Left renal pelvis (tissue), 4 donors: ENCODE data around the gene CYB5RL. TPM values are rescaled to one million over a fixed set of nuclear protein-coding genes. Genes with fewer than 3 reads are reported as not detected.
"Not testable (repeated sequence)": the region's sequence is repeated elsewhere in the genome, so short reads cannot be mapped to it uniquely, and the experiment has no call there.

ENCODE experiments used
- DNase-seq, 4 donors: peaks; one replicate each; pipeline ENCODE4 v3.0.0-alpha.2; 2013; ENCODE audit warnings: low read depth in 4 of 4, low spot score in 3 of 4
- polyA plus RNA-seq, 4 donors: library from polyadenylated mRNA; unstranded; fragments of 120-200 nt; gene quantifications; one replicate each; pipeline ENCODE4 v1.2.1, GENCODE V29; 2013; ENCODE audit not compliant: insufficient read length in 4 of 4

The CYB5RL gene
- polyA plus RNA-seq, 4 donors: 6.9 to 8.1 (median 7.7) TPM

- no peak for DNase-seq
These were observed 27.3 kb upstream of the CYB5RL start for GRCh38 chr1:54227091-54227602.

DNA sequence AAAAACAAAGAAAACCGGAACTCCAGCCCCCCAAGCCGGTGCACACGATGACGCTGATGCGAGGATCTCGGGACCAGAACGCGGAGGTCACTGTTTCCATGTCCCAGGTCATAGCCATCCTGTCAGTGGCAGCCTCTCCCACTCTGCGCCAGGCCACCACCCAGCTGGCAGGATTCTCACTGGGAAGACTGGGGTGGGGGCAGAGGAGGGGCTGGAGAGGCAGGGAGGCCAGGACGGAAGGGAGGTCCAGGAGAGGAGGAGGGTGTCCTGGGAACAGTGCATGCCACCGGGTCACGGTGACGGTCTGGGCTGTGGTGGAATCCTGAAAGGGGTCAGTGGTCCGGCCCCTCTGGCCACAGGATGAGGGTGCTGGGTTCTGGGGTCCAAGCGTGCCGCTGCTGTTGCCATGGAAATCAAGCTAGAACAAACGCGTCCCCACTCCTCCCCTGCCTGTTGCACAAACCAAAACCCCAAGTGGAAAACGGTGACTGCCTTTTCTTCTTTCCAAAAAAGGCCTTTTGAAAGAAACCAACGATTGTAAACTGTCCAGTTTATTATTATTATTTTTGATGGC is 26.2 kb upstream of the CYB5RL start:
- no peak for DNase-seq

- DNase-seq: no peak
These were observed 25.5 kb upstream of the CYB5RL start for GRCh38 chr1:54225378-54225777.

DNA sequence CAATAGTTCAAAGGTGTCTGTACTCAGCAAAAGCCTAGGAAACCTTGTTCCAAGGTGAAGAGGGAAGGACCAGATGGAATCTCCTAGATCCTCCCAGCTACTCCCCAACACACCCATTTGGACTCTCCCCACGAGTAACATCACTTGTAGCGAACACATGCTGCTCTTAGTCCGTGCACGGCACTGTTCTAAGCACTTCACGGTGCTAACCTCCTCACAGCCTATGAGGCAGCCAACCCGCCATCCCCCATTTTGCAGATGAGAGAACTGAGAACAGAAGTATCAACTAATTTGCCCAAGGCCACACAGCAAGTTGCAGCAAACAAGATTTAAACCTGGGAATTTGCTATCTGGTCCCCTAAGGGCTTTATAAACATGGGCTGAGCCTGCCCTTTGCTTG is 24.4 kb upstream of the CYB5RL start:
- no peak for DNase-seq

GRCh38 chr1:54223441-54224202 is 23.8 kb upstream of the CYB5RL start:
- no peak for DNase-seq

- DNase-seq: no peak
These were observed 22.9 kb upstream of the CYB5RL start for GRCh38 chr1:54222711-54223110.

DNA sequence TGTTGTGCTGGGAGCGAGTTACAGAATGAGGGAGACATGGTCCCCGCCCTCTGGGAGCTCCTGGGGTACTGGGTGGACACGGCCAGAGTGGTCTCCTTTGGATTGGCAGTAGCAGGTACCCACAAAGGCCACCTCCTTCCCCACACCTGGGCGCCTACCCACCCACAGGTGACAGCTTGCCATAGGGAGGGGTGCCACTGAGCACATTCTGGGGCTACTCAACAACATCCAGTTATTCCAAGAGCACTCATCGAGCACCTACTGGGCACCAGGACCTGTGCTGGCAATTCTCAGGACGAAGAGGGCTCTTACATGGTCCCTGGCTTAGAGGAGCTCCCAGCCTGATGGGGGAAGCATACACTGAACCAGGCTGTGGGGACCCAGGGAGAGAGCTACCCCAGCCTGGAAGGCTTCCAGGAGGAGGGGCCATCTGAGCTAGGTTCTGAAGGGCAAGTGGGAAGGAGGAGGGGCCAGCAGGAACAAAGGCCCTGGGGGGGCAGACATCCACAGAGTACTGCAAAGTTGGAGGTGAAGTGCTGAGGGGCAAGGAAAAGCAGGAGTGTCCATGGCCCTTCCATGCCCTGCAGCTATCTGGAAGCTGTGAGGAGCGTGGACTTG is 22.1 kb upstream of the CYB5RL start:
- no peak for DNase-seq

- no peak for DNase-seq
These were observed 21.4 kb upstream of the CYB5RL start for GRCh38 chr1:54221113-54221834.

GRCh38 chr1:54220004-54220811 is 20.4 kb upstream of the CYB5RL start:
- no peak for DNase-seq

GRCh38 chr1:54219688-54220003 is 19.8 kb upstream of the CYB5RL start:
- no peak for DNase-seq

DNA sequence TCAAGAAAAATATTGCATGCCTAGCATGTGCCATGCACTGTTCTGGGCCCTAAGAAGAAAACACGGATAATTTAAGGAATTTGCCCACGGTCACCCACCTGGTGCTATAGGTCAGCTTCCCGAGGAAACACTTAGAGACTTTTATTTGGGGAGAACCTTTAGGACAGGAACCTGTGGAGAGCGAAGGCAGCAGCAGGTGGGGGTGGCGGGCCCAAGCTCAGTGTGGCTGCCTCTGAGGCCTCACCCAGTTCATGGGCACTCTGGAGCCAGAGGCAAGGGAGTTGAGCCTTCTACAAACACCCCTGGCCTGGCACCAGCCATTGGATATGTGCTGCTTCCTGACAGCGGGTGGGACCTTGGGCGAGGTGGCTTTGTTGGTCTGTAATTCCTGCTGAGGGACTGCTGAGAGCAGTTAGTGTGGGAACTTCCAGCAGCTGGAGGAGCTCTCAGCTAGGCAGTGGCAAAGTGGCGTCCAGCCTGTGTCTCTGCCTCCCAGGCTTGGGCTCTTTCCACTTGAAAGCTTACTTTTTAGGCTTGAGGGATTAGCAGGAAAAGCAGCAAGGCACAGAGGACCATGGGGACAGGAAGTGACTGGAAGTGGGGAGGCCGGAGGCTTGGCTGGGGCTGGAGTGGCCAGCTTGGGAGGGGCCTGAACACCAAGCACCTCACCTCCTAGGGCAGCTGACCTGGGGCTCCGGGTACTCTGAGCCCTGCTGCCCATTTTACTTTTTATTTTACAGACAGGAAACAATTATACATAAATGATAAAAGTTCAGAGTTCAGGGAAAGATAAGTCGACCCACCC is 19.3 kb upstream of the CYB5RL start:
- no peak for DNase-seq

GRCh38 chr1:54215523-54215922 is 15.7 kb upstream of the CYB5RL start:
- no peak for DNase-seq

DNA sequence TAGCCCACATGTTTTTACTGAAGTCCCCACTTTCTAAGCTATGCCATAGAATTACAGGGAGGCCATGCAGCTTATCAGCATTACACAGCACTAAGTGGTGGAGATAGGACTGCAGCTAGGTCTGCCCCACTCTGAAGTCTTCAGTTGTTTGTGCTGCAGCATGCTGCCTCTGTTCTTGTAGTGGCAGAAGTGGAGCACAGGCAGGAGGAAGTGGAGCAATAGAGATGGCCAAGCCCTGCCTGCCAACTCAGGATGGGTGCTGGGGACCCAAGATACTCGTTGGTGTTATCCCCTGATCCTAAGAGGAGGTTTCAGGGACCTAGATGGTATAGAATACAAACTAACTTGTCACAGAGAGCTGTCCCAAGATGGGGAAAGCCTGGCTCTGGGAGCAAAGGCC is 13.0 kb upstream of the CYB5RL start:
- DNase-seq: no peak

GRCh38 chr1:54207896-54208295 is 8.1 kb upstream of the CYB5RL start:
- DNase-seq: not testable (repeated sequence)

- no peak for DNase-seq
These were observed 7.5 kb upstream of the CYB5RL start for GRCh38 chr1:54207287-54207686.

GRCh38 chr1:54204199-54204598 is 4.4 kb upstream of the CYB5RL start:
- DNase-seq: no peak

DNA sequence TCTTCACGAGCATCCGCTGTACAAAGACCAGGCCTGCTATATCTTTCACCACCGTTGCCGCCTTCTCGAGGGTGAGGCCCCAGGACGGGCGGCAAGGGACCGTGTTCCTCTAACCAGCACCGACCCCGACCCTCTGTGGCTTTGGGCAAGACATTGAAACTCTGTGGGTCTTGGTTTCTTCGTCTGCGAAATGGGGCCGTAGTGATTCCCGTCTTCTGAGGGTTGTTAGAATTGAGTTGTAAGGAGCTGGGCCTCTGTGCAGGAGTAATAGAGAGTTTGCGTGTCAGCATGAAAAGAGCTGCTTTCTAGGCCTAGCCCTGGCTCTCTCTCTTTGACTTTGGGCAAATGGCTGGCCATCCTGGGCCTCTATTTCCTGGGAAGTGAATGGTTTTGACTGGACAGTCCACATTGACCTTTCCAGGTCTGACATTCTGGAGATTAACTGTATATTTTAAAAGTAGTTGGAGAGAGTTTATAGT is 728 bp upstream of the CYB5RL start:
- no peak for DNase-seq

DNA sequence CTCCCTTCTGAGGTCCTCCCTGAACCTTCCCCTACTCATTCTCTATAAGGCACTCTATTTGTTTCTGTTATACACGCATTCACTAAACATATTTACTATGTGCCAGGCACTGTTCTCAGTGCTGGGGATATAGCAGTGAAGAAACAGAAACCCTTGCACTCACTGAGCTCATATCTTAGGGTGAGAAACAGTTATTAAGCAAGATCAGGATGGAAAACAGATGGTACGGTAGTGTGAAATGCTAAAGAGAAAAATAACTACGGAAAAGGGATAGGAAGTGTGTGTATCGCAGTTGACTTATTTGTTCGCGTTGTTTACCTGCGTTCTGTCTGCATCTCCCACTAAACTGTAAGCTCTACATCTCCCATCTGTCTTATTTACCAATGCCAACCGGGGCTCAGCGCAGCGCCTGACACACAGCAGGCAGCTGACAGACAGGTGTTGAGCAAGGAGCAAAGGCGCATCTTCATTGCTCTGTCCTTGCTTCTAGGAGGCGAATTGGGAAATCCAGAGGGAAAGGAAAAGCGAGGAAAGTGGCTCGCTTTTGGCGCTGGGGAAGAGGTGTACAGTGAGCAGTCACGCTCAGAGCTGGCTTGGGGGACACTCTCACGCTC is 572 bp downstream of the CYB5RL start:
- DNase-seq: no peak

DNA sequence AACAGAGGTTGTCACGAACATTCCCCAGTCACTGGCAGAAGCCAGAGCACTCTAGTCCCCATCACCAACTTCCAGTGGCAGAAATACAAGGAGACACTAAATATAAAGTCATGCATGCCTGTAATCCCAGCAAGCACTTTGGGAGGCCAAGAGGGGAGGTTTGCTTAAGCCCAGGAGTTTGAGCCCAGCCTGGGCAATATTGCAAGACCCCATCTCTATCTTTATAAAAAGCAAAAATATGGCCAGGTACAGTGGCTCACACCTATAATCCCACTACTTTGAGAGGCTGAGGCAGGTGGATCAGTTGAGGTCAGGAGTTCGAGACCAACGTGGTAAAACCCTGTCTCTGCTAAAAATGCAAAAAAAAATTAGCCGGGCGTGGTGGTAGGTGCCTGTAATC is 6.4 kb downstream of the CYB5RL start:
- DNase-seq: no peak
